Stimulated activated naive CD8-positive, alpha-beta T cell treated with anti-CD3 and anti-CD28 coated beads, Interleukin-15, Interleukin-2, amounts not matched to agents 100 ng/mL and 50 ng/mL, for 24 hours (primary cell): ENCODE data around the gene AHNAK2.
"Not testable (repeated sequence)": the region's sequence is repeated elsewhere in the genome, so short reads cannot be mapped to it uniquely, and the experiment has no call there.

Experiments
- H3K27ac Mint-ChIP-seq: one replicate; pipeline ENCODE4 v1.8.0; 2021; ENCODE audit warnings: mild to moderate bottlenecking, mixed read lengths
- H3K27me3 Mint-ChIP-seq: one replicate; pipeline ENCODE4 v1.8.0; 2021; ENCODE audit warnings: mixed read lengths
- H3K36me3 Mint-ChIP-seq: one replicate; pipeline ENCODE4 v1.8.0; 2021; ENCODE audit warnings: low read depth, mixed read lengths
- H3K4me1 Mint-ChIP-seq: one replicate; pipeline ENCODE4 v1.8.0; 2021; ENCODE audit warnings: low read depth, mixed read lengths
- H3K4me3 Mint-ChIP-seq: one replicate; pipeline ENCODE4 v1.8.0; 2021; ENCODE audit warnings: mild to moderate bottlenecking, mixed read lengths
- H3K9me3 Mint-ChIP-seq: one replicate; pipeline ENCODE4 v1.8.0; 2021; ENCODE audit warnings: mixed read lengths

AHNAK2 gene

DNA sequence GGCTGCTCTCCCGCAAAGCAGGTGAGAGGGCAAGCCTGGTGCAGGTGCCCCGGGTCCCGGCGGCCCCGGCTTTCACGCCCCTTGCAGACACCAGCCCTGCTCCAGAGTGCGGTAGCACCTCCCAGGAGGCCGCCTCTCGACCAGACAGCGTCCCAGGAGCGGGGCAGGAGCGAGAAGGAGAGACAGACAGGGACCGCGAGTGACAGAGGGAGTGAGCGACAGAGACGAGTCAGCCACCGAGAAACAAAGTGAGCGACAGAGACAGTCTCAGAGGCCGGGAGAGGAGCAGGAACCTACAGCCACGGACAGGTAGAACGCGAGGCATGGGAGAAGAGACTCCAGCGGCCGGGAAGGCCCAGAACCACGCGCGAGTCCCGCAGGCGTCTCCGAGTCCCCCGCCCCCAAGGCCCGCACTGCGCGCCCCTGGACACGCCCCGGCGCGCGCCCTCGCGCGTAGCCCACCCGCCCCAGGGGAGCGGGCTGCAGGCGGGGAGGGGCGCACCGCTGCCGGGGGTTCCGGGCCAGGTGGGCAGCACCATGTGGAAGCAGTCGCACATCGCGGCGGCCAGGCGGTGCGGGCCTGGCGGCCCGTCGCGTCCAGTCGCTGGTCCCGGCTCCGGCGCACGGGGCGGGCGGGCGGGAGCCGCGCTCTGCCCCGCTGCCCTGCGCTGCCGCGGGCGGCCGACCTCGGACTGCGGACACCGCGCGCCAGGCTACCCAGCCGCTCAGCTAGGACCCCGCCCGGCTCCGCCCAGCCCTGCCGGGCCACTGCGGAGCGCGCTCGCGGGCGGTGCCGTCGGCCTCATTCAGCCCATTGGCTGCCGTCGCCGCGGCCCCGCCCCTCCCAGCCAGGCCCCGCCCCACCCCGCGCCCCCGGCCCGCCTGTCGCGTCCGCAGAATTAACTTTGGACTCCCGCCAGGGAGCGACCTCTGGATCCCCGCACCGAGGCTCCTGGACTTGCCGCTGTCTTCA lies at the start of gene AHNAK2:
AHNAK2 (minus strand) TSS at position 694 of the 973 bp plus-strand sequence; CDS start at position 557, 137 bp downstream.
- H3K27ac Mint-ChIP-seq: no peak within 1 kb of the TSS
- no peaks in the 10 kb centered on the region for H3K9me3 Mint-ChIP-seq
- no peaks in the 10 kb centered on the region for H3K36me3 Mint-ChIP-seq
- H3K4me1 Mint-ChIP-seq: peaks cover 13% of the 10 kb centered on the region
- H3K4me3 Mint-ChIP-seq: peak within 1 kb of the TSS; percentile 78
- H3K27me3 Mint-ChIP-seq: peaks cover 21% of the 10 kb centered on the region

DNA sequence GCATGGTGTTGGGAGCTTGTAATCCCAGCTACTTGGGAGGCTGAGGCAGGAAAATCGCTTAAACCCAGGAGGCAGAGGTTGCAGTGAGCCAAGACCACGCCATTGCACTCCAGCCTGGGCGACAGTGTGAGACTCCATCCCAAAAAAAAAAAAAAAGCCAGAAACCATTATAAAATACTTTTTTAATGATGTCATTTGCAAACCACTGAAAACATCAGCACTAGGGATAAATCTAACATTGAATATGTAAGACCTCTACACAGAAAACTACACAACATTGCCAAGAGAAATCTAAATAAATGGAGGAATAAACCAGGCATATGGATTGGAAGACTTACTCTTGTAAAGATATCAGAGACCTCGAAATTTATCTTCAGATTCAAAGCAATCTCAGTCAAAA lies 49.5 kb upstream of the AHNAK2 start:
- not testable (repeated sequence) for H3K4me3 Mint-ChIP-seq, H3K36me3 Mint-ChIP-seq, H3K27me3 Mint-ChIP-seq, H3K9me3 Mint-ChIP-seq, H3K27ac Mint-ChIP-seq
- H3K4me1 Mint-ChIP-seq: peaks cover 47% of the 10 kb centered on the region

DNA sequence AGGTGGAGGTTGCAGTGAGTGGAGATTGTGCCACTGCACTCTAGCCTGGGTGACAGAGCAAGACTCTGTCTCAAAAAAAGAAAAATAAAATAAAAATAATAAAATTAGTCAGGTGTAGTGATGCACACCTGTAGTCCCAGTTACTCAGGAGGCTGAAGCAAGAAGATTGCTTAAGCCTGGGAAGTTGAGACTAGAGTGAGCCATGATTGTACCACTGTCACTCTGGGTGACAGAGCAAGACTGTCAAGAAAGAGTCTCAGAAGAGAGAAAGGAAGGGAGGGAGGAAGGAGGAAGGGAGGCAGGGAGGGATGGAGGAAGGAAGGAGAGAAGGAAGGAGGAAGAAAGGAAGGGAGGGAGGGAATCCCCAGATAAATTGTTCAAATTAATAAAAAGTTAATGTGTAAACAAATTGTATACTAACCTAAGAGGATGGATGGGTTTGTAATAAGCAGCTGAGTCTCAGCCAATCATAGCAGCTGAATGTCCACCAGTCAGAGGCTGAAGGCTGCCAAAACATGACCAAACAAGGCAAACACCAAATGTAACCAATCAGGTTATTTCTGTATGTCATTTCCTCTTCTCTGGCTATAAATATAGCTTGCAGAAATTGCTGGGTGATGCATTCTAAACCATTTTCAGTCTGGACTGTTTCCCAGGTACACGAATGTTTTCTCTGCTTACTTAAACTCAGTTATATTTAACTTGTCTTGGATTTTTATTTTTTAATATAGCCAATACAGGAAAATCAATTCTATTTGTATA lies 48.8 kb upstream of the AHNAK2 start:
- H3K4me1 Mint-ChIP-seq: peaks cover 50% of the 10 kb centered on the region
- peak overlapping the region; percentile 62 for H3K27ac Mint-ChIP-seq
- H3K27me3 Mint-ChIP-seq: no peaks in the 10 kb centered on the region
- H3K9me3 Mint-ChIP-seq: no peaks in the 10 kb centered on the region
- H3K36me3 Mint-ChIP-seq: peaks cover under 1% of the 10 kb centered on the region
- no peak overlapping the region for H3K4me3 Mint-ChIP-seq

DNA sequence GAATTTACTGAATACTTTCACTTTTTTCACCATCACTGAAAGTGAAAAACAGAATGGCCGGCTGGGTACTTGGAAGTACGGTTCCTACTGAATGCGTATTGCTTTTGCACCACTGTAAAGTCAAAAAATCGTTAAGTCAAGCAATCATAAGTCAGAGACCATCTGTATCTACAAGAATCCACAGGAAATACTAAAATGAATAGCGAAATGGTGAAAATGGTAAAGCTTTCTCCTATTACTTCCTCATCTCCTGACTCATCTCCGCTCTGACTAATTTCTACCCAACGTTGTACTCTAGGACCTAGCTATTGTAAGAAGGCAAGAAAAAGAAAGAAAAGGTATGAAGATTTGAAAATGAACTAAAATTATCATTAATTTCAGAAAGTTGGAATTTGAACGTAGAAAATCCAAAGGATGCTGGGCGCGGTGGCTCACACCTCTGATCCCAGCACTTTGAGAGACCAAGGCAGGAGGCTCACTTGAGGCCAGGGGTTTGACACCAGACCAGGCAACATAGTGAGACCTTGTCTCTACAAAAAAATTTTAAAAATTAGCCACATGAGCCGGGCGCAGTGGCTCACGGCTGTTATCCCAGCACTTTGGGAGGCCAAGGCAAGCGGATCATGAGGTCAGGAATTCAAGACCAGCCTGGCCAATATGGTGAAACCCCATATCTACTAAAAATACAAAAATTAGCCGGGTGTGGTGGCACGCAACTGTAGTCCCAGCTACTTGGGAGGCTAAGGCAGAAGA lies 48.0 kb upstream of the AHNAK2 start:
- H3K4me3 Mint-ChIP-seq: peak overlapping the region; percentile 41
- H3K27me3 Mint-ChIP-seq: no peaks in the 10 kb centered on the region
- peaks cover 57% of the 10 kb centered on the region for H3K4me1 Mint-ChIP-seq
- H3K27ac Mint-ChIP-seq: peak overlapping the region; percentile 82
- H3K9me3 Mint-ChIP-seq: no peaks in the 10 kb centered on the region
- peaks cover 5% of the 10 kb centered on the region for H3K36me3 Mint-ChIP-seq

- H3K27me3 Mint-ChIP-seq: no peaks in the 10 kb centered on the region
- no peaks in the 10 kb centered on the region for H3K9me3 Mint-ChIP-seq
- H3K4me3 Mint-ChIP-seq: no peak overlapping the region
- peaks cover 5% of the 10 kb centered on the region for H3K36me3 Mint-ChIP-seq
- H3K27ac Mint-ChIP-seq: peak overlapping the region; percentile 82
- H3K4me1 Mint-ChIP-seq: peaks cover 57% of the 10 kb centered on the region
These were observed 47.3 kb upstream of the AHNAK2 start for GRCh38 chr14:105025429-105025828.

GRCh38 chr14:105023791-105024480 lies 45.8 kb upstream of the AHNAK2 start:
- Mint-ChIP-seq H3K27me3 (no peaks in the 10 kb centered on the region), H3K4me1 (peaks cover 70% of the 10 kb centered on the region), H3K4me3 (no peak overlapping the region), H3K27ac (peak overlapping the region; percentile 49), H3K9me3 (no peaks in the 10 kb centered on the region), H3K36me3 (peaks cover 19% of the 10 kb centered on the region)

DNA sequence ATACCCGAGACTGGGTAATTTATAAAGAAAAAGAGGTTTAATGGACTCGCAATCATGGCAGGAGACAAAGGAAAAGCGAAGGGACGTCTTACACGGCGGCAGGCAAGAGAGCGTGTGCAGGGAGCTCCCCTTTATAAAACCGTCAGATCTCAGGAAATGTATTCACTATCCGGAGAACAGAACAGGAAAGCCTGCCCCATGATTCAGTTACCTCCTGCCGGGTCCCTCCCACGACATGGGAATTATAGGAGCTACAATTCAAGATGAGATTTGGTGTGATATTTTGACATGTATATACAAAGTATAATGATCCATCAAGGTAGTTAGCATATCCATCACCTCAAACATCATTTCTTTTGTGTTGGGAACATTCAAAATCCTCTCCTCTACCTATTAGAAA lies 45.0 kb upstream of the AHNAK2 start:
- H3K36me3 Mint-ChIP-seq: peaks cover 24% of the 10 kb centered on the region
- H3K9me3 Mint-ChIP-seq: no peaks in the 10 kb centered on the region
- H3K27me3 Mint-ChIP-seq: no peaks in the 10 kb centered on the region
- H3K4me3 Mint-ChIP-seq: peak overlapping the region; percentile 5
- peak overlapping the region; percentile 32 for H3K27ac Mint-ChIP-seq
- peaks cover 78% of the 10 kb centered on the region for H3K4me1 Mint-ChIP-seq

- Mint-ChIP-seq H3K27ac (peak overlapping the region; percentile 96), H3K27me3 (no peaks in the 10 kb centered on the region)
These were observed 44.1 kb upstream of the AHNAK2 start for GRCh38 chr14:105022276-105022670.

DNA sequence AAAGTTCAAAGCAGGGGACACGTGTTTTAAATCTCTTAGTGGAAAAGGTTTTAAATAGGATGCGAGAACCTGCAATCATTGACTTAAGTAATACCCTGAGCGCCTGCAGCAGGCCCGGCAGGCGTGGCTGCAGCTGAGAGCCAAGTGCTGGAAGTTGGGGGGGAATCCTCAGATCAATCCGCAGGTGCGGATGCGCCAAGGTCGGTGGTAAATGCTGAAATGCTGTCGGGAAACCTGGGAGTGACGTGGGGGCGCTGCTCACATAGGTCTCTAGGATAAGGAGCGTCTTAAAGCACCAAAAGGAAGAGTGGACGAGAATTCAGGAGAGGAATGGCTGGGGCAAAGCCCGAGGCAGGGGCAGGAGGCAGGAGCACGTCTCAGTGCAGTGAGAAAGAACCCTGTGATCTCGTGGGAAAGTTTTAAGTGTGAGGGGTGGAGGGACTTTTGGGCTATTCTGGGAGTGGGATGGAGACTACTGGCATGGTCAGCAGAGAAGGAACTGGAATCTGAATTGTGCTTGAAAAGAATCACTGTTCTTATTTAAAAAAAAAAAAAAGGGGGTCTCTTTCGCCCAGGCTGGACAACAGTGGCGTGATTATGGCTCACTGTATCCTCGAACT lies 43.6 kb upstream of the AHNAK2 start:
- peak overlapping the region; percentile 98 for H3K4me3 Mint-ChIP-seq
- peaks cover 87% of the 10 kb centered on the region for H3K4me1 Mint-ChIP-seq
- H3K27me3 Mint-ChIP-seq: no peaks in the 10 kb centered on the region
- peak overlapping the region; percentile 96 for H3K27ac Mint-ChIP-seq
- H3K9me3 Mint-ChIP-seq: no peaks in the 10 kb centered on the region
- peaks cover 37% of the 10 kb centered on the region for H3K36me3 Mint-ChIP-seq

More at GRCh38 chr14:105022276-105022670, 44.1 kb upstream of the AHNAK2 start:
- Mint-ChIP-seq H3K36me3 (peaks cover 32% of the 10 kb centered on the region), H3K4me1 (peaks cover 86% of the 10 kb centered on the region), H3K4me3 (peak overlapping the region; percentile 98), H3K9me3 (no peaks in the 10 kb centered on the region)

- peaks cover 44% of the 10 kb centered on the region for H3K36me3 Mint-ChIP-seq
- peak within 1 kb of the TSS; percentile 96 for H3K27ac Mint-ChIP-seq
- peak within 1 kb of the TSS; percentile 98 for H3K4me3 Mint-ChIP-seq
- no peaks in the 10 kb centered on the region for H3K27me3 Mint-ChIP-seq
- peaks cover 87% of the 10 kb centered on the region for H3K4me1 Mint-ChIP-seq
- H3K9me3 Mint-ChIP-seq: no peaks in the 10 kb centered on the region
These were observed 42.9 kb upstream of the AHNAK2 start, which contains the start of gene CDCA4 for GRCh38 chr14:105020815-105021655. TSS of gene CDCA4 (minus strand) at chr14:105021083. CDS start at chr14:105011929, 9,154 bp downstream.

DNA sequence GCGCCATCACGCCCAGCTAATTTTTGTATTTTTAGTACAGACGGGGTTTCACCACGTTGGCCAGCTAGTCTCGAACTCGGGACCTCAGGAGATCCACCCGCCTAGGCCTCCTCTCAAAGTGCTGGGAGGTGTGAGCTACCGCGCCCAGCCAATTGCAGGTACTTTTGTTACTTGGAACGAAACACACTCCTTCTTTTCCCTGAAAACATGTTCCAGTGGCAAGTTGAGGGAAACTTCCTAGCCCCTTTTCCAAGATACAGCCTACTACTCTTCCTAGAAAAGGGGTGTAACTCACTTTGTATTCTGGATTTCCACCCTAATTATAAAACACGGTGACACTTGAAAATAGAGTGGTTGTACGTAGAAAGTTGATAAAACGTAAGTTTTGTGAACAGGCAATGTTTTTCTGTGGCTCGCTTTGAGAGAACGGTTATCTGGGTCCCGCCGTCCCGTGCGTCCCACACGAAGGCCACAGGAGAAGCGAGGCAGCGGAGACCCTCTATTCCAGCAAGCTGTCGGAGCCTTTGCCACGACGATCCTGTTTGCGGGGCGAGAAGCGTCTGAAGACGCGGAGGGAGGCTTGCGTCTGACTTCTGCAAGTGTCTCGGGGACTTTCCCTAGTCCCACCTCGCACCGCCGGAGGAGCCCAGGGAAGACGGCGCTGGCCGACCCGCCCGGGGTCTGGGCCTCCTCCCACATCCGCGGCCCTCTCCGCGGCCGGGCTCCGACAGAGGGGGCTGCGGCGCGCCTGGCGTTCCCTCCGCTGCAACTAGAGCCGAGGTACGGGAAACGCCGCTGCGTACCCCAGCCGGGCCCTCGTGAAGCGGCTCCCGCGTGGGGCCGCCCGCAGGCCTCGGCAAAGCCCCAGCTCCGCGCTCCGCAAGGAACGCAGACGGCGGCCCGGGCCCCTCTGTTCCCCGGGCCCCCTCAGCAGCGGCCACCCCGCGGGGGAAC lies 42.0 kb upstream of the AHNAK2 start:
- Mint-ChIP-seq H3K9me3 (no peaks in the 10 kb centered on the region), H3K4me1 (peaks cover 85% of the 10 kb centered on the region), H3K4me3 (peak overlapping the region; percentile 94), H3K27ac (peak overlapping the region; percentile 89), H3K36me3 (peaks cover 50% of the 10 kb centered on the region), H3K27me3 (no peaks in the 10 kb centered on the region)

GRCh38 chr14:105018414-105018813 lies 40.2 kb upstream of the AHNAK2 start:
- no peaks in the 10 kb centered on the region for H3K27me3 Mint-ChIP-seq
- H3K4me3 Mint-ChIP-seq: peak overlapping the region; percentile 94
- H3K9me3 Mint-ChIP-seq: no peaks in the 10 kb centered on the region
- H3K36me3 Mint-ChIP-seq: peaks cover 60% of the 10 kb centered on the region
- peaks cover 85% of the 10 kb centered on the region for H3K4me1 Mint-ChIP-seq
- peak overlapping the region; percentile 26 for H3K27ac Mint-ChIP-seq
